ENCODE data around the gene PAIP2B.
"Not testable (repeated sequence)": the region's sequence is repeated elsewhere in the genome, so short reads cannot be mapped to it uniquely, and the experiment has no call there.

The PAIP2B gene

DNA sequence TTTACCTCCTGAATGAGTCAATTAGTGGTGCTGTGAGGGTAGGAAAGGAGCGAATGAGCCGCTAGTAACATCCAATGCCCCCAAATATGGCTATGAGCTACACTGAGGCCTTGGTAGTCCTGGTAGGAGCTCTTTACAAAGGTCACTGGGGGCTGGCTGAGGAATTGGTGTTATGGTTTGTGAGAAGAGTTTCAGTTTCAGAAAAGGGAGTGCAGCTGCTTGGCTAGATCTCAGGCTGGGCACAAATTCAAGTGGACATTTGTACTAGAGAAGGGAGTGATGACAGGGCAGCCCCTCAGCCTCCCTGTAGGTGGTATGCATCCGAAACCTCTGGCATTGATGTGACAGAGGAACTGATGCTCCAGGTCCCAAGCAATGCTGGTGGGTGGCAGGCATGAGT lies 13.9 kb upstream of the PAIP2B start:
- no peak for DNase-seq (ENCODE audit: extremely low read depth, low read depth)
- TF ChIP-seq CTCF (IDR thresholded peaks at IDR 0.05; ENCODE audit: low read depth, low read length, missing control alignments), result no peak
- H3K4me3 ChIP-seq (replicated peaks; ENCODE audit: low read depth, low read length), result no peak overlapping the region

- TF ChIP-seq CTCF (IDR thresholded peaks at IDR 0.05; ENCODE audit: low read depth, low read length, missing control alignments), result no peak
- H3K4me3 ChIP-seq (replicated peaks; ENCODE audit: low read depth, low read length), result no peak overlapping the region
- no peak for DNase-seq (ENCODE audit: extremely low read depth, low read depth)
Measured at GRCh38 chr2:71238089-71238488, 11.2 kb upstream of the PAIP2B start.

GRCh38 chr2:71235930-71236587 lies 9.2 kb upstream of the PAIP2B start:
- DNase-seq (ENCODE audit: extremely low read depth, low read depth), result no peak
- TF ChIP-seq CTCF (IDR thresholded peaks at IDR 0.05; ENCODE audit: low read depth, low read length, missing control alignments), result no peak
- no peak overlapping the region for H3K4me3 ChIP-seq (replicated peaks; ENCODE audit: low read depth, low read length)

DNA sequence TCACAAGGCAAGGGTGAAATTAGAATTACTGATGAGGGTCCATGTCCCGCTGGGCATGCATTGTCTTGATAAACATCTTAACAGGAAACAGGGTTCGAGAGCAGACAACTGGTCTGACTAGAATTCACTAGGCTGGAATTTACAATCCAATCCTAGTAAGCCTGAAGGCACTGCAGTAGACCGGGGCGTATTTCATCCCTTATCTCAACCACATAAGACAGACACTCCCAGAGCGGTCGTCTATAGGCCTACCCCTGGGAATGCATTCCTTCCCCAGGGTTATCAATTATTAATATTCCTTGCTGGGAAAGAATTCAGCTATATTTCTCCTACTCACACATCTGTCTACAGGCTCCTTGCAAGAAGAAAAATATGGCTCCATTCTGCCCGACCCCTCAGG lies 6.2 kb upstream of the PAIP2B start:
- not testable (repeated sequence) for DNase-seq (ENCODE audit: extremely low read depth, low read depth); H3K4me3 ChIP-seq (replicated peaks; ENCODE audit: low read depth, low read length)

- peak overlapping the region; percentile 53 for H3K4me3 ChIP-seq (replicated peaks; ENCODE audit: low read depth, low read length)
- no peak for DNase-seq (ENCODE audit: extremely low read depth, low read depth)
- no peak for TF ChIP-seq CTCF (IDR thresholded peaks at IDR 0.05; ENCODE audit: low read depth, low read length, missing control alignments)
Measured at GRCh38 chr2:71226096-71226964, 573 bp downstream of the PAIP2B start.

DNA sequence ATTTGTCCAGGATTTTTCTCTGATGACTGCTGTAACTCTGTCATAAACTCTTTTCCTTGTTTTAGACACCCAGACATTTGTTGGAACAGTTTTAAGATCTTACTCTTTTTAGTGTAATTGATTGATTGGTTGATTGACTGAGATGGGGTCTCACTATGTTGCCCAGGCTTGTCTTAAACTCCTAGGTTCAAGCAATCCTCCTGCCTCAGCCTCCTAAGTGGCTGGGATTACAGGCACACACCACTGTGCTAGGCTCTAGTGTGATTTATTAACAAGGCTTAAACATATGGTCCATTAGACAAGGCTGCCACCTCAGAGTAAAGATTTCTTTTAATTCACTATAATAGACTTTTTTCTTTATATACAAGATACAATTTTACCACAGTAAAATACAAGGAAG lies 2.0 kb downstream of the PAIP2B start:
- TF ChIP-seq CTCF (IDR thresholded peaks at IDR 0.05; ENCODE audit: low read depth, low read length, missing control alignments), result no peak
- H3K4me3 ChIP-seq (replicated peaks; ENCODE audit: low read depth, low read length), result no peak overlapping the region
- no peak for DNase-seq (ENCODE audit: extremely low read depth, low read depth)

- H3K4me3 ChIP-seq (replicated peaks; ENCODE audit: low read depth, low read length), result no peak overlapping the region
- no peak for TF ChIP-seq CTCF (IDR thresholded peaks at IDR 0.05; ENCODE audit: low read depth, low read length, missing control alignments)
Measured at GRCh38 chr2:71224457-71224856, 2.4 kb downstream of the PAIP2B start.

More at GRCh38 chr2:71224457-71224856, 2.4 kb downstream of the PAIP2B start:
- DNase-seq (ENCODE audit: extremely low read depth, low read depth), result no peak

Measured in HFF-Myc (cell line).